M059J (cell line): ENCODE measurements around the gene KIF25. TPM values are rescaled to one million over a fixed set of nuclear protein-coding genes. Genes with fewer than 3 reads are reported as not detected.
A peak's percentile ranks its signal among the peaks of the same experiment; 100 is the strongest.

Source experiments
- DNase-seq: peaks from one replicate; pipeline ENCODE4 v3.0.0-alpha.2; 2012; ENCODE audit warnings: low read depth
- total RNA-seq: library from RNA; depleted of rRNA; stranded (reverse); fragments of >200 nt; shearing (Covaris generic); gene quantifications from 2 replicates; pipeline ENCODE4 v1.2.3, GENCODE V29; 2014

Gene KIF25
- total RNA-seq, 1 experiment from 2014 or later, result not detected

GRCh38 chr6:168049706-168050224, 52.3 kb downstream of the KIF25 start:
- no peak for DNase-seq

DNA sequence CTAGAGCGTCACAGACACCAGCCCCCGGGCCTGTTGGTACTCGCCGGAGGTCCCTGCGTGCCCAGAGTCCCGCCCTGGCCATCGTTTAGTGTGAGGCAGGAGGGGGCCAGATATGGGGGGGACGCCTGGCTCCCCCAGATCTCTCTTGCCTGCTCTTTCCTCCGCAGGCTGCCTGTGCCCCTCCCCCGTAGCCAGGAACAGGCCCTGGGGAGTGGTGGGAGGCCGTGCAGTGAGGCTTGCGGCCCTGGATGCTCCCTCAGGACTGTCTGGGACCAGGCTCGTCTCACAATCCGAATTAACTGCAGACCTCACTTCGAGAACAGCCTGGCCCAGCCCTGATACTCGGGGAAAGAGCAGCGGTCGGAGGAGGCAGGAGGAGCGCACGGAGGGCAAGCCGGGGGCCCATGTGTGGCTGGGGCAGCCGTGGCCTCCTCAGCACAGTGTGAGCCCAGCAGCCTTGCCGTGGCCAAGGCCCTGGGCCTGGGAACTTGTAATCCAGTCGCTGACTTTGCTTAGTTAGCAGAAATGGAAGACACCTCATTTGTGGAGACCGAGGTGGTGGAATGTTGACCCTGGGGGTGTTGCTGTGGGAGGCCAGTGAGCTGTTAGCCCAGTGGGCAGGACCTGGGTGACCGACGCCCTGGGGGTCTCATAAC, 52.9 kb downstream of the KIF25 start:
- DNase-seq, result no peak

- peak; percentile 27 for DNase-seq
Observed at GRCh38 chr6:168050881-168051586, 53.6 kb downstream of the KIF25 start.

DNA sequence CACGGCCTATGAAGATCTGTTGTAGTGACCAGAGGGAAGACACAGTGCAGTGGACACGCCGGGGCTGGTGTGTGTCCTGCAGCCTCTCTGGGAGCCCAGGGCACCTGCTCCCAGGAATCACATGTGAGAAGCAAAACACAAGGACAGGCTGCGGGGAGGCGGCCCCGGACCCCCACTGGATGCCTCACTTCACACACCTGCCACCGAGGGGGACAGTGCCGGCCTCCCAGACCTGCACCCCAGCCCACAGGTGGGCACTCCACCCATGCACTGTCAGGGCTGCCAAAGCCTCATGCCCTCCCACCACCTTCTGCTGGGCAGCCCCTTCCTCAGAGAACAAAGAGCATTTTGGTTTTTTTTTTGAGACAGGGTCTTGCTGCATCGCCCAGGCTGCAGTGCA, 54.2 kb downstream of the KIF25 start:
- DNase-seq, result no peak

- DNase-seq, result peak; percentile 16
Observed at GRCh38 chr6:168052291-168052891, 54.9 kb downstream of the KIF25 start.

GRCh38 chr6:168053086-168053956, 55.9 kb downstream of the KIF25 start:
- DNase-seq, result no peak

DNA sequence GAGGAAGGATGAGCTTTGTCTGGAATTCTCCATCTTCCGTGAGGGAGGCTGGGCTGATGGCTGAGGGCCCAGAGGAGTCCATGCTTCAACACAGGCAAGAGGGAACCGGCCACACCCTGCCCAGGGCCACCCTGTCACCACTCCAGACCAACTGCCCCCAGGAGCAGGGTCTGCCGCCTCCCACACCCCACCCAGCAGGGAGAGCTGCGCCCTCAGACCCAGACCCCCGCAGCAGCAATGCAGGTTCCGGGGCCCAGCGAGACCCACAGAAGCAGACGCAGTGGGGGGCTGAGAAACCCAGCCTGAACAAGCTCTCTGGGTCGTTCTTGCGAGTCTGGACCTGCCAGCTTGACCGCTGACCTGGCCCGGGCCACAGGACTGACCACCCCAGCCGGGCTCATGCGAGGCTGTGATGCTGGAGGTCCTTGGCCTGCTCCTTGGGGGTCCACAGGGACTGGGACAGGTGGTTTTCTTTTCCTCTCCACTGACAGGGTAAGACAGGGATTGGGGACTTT, 56.5 kb downstream of the KIF25 start:
- no peak for DNase-seq

DNA sequence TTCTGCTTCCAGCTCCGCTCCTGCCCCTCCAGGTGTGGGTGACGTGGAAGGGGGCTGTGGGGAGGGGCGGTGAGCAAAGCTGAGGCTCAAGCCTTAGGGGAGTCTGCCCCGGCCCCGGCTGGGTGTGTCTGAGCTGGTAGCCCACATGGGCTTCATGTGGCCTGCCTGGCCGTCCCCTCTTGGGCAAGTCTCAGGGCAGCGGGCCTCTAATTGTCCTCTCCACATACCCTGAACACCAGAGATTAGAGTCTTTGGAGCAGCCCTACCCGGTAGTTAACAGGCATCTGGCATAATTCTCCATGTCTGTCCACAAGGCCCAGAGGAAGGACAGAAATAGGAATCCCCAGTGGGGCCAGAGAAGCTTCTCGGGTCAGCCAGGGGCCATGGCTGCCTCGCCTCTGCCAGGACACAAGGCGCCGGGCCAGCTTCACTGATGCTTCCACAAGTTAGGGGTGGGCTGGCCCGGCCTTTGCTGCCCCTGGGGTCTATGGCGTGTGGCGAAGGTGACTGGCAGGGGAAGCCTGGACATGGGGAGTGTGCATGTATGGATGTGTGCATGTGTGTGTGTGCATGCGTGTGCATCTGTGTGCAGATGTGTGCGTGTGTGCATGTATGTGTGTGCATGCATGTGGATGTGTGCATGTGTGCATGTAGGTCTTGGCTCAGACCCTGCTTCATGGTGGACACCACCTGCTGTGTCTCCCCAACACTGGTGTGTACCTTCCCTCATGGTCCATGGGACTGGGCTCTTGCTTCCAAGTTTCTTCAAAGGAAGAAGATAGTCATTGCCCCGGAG, 57.5 kb downstream of the KIF25 start:
- DNase-seq, result no peak

GRCh38 chr6:168055696-168056489, 58.4 kb downstream of the KIF25 start:
- DNase-seq, result no peak

GRCh38 chr6:168056892-168057527, 59.5 kb downstream of the KIF25 start:
- DNase-seq, result no peak

DNA sequence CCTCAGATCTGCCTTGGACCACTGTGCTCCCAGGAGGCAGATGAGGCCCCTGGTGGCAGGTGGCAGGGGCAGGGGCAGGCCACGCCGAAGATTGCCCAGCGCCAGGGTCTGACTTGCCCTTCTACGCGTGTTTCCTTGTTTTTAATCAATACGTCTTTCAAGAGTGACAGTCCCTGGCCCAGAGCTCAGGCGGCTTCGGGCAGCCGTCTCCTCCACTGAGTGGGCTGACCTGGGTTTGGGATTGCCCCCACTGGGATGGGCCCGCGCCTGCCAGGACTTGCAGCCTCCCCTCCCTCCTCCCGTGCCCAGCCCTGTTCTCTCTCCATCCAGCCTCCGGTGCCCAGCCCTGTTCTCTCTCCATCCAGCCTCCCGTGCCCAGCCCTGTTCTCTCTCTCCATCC, 60.4 kb downstream of the KIF25 start:
- no peak for DNase-seq

GRCh38 chr6:168058691-168059551, 61.5 kb downstream of the KIF25 start:
- DNase-seq, result no peak

GRCh38 chr6:168060521-168060931, 63.1 kb downstream of the KIF25 start:
- DNase-seq, result peak; percentile 71

DNA sequence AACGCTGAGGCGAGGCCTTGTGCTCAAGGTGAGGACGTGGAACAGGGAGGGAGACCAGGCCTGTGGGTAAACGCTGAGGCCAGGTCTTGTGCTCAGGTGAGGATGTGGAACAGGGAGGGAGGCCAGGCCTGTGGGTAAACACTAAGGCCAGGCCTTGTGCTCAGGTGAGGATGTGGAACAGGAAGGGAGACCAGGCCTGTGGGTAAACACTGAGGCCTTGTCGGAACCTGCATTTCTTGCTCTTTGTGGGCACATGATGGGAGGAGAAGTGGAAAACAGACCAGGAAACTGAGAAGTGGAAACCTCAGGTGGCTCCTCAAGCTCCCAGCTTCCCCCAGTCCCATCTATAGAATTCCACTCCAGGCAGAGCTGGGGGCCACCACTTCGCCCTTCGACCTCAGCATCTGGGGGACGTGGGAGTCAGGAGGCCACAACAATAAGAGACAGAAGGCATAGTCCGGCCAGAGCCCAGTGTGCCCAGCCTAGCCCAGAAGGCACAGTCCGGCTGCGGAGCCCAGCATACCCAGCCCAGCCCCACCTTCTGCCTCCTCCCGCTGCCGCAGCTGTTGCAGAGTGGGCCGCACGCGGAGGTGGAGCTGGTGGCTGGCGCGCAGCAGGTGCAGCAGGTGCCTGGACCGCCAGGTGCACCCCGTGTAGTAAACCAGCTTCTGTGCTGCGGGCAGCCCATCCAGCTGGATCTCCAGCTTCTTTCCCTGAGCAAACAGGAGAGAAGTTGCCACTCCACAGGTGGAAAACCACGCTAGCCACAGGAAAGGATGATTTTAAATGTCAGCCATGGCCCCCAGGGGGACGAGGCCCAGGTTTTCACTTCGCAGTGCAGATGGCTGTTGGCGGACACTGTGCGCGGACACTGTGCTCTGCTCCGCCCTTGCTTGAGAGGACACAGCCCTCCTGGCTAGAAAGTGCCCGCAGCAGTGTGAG, 64.1 kb downstream of the KIF25 start:
- no peak for DNase-seq

DNA sequence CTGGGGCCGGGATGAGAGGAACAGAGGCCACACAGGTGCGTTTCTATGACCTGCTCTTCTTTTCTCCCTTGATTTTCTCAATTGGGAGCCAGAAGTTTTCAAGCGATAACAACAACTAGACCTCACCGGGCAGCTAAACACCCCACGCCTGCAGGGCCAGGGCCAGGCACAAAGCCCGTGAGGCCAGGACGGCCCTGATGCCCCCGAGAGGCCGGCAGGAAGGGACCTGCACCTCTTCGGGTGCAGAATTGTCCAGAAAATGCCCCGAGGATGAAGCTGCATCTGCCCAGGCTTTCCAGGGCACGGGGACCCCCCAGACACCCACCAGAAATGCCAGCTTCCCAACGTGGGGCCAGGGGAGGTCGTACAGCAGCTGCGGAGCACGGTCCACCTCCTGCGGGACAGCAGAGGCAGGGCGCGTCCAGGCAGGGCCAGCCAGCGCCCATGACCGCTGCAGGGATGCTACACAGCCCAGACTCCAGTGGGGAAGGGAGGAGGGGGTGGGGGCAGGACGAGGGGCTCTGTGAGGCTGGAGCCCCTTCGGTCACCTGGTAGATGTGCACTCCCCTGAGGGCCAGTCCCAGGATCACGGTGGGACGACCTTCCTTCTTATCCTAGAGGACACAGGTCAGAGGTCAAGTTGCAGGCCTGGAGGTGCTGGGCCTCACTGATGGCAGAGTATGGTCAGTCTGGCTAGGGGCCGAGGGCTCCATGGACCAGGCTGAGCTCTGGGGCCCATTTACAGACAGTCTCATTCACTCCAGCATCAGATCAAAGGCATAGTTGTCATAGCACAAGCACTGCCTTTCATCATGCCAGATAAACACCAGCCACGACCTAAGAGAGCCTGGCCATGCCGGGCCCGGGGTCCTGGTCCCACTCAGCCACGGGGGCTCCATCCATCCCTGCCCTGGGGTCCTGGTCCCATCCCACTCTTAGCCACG, 65.1 kb downstream of the KIF25 start:
- no peak for DNase-seq

- no peak for DNase-seq
Observed at GRCh38 chr6:168063431-168063830, 66.0 kb downstream of the KIF25 start.
